ENCODE results near the gene CAMTA1.

DNA sequence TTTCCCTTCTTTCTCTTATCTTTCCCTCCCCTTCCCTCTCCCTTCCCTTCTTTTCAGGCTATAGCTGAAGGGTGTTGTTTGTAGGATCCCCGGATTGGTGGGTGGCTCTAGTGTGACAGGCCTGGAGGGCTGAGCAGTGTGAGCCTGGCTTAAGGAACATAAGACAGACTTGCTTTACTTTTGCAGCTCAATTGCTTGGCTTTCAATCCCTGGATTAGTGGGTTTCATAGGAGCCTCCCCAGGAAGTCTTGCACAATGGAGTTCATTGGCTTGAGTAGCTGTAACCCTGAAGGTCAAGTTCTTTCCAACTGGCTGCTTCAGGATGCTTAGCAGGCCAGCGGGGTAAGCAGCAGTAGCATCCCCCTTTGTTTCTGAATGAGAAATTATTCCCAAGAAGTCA is 126.7 kb downstream of the CAMTA1 start:
- TF ChIP-seq, protein P1, sequence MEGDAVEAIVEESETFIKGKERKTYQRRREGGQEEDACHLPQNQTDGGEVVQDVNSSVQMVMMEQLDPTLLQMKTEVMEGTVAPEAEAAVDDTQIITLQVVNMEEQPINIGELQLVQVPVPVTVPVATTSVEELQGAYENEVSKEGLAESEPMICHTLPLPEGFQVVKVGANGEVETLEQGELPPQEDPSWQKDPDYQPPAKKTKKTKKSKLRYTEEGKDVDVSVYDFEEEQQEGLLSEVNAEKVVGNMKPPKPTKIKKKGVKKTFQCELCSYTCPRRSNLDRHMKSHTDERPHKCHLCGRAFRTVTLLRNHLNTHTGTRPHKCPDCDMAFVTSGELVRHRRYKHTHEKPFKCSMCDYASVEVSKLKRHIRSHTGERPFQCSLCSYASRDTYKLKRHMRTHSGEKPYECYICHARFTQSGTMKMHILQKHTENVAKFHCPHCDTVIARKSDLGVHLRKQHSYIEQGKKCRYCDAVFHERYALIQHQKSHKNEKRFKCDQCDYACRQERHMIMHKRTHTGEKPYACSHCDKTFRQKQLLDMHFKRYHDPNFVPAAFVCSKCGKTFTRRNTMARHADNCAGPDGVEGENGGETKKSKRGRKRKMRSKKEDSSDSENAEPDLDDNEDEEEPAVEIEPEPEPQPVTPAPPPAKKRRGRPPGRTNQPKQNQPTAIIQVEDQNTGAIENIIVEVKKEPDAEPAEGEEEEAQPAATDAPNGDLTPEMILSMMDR (IDR thresholded peaks at IDR 0.05), result no peak
- TF ChIP-seq NRF1 (IDR thresholded peaks at IDR 0.05; ENCODE audit: low read depth, low read length) (no peak), POLR2AphosphoS5 (IDR thresholded peaks at IDR 0.05; ENCODE audit: low read depth, low read length) (no peak), RAD21 (IDR thresholded peaks at IDR 0.05; ENCODE audit: low read length) (no peak), SMC3 (IDR thresholded peaks at IDR 0.05; ENCODE audit: low read depth, low read length) (no peak)
- TF ChIP-seq, protein P2, sequence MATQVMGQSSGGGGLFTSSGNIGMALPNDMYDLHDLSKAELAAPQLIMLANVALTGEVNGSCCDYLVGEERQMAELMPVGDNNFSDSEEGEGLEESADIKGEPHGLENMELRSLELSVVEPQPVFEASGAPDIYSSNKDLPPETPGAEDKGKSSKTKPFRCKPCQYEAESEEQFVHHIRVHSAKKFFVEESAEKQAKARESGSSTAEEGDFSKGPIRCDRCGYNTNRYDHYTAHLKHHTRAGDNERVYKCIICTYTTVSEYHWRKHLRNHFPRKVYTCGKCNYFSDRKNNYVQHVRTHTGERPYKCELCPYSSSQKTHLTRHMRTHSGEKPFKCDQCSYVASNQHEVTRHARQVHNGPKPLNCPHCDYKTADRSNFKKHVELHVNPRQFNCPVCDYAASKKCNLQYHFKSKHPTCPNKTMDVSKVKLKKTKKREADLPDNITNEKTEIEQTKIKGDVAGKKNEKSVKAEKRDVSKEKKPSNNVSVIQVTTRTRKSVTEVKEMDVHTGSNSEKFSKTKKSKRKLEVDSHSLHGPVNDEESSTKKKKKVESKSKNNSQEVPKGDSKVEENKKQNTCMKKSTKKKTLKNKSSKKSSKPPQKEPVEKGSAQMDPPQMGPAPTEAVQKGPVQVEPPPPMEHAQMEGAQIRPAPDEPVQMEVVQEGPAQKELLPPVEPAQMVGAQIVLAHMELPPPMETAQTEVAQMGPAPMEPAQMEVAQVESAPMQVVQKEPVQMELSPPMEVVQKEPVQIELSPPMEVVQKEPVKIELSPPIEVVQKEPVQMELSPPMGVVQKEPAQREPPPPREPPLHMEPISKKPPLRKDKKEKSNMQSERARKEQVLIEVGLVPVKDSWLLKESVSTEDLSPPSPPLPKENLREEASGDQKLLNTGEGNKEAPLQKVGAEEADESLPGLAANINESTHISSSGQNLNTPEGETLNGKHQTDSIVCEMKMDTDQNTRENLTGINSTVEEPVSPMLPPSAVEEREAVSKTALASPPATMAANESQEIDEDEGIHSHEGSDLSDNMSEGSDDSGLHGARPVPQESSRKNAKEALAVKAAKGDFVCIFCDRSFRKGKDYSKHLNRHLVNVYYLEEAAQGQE (IDR thresholded peaks at IDR 0.05; ENCODE audit: low read depth, low read length), result no peak
